ENCODE results near the gene PCSK2. TPM values are rescaled to one million over a fixed set of nuclear protein-coding genes. Genes with fewer than 3 reads are reported as not detected.

Gene PCSK2
- total and polyA plus RNA-seq, 10 donors: 0.06 to 0.17 (median 0.16) TPM; not detected in 3

- WGBS, 5 donors: 89 to 96% (median 95%) methylated on average over 7 of the region's 7 CpGs
- no peak for DNase-seq
- H3K4me3 ChIP-seq: no peak overlapping the region
These were observed 267.4 kb downstream of the PCSK2 start for GRCh38 chr20:17494201-17494600.

GRCh38 chr20:17495826-17496225, 269.0 kb downstream of the PCSK2 start:
- Histone ChIP-seq H3K9me3 (no peaks in the 10 kb centered on the region), H3K36me3 (no peaks in the 10 kb centered on the region), H3K4me1 (no peaks in the 10 kb centered on the region), H3K27ac (no peak overlapping the region), H3K27me3 (replicated peaks in 1 of 7) (no peaks in the 10 kb centered on the region), H3K4me3 (no peak overlapping the region)
- no peak for DNase-seq
- TF ChIP-seq POLR2AphosphoS5 (IDR thresholded peaks at IDR 0.05) (no peak), POLR2A (IDR thresholded peaks at IDR 0.05) (no peak), CTCF (IDR thresholded peaks at IDR 0.05 in 8 of 11, conservative IDR thresholded peaks at IDR 0.05 in 3 of 11) (no peak)
- intact Hi-C loops (cut with DNase I; ENCODE audit: low total_unique reads): no loop called here
- 84 to 96% (median 93%) methylated on average over 9 of the region's 9 CpGs for WGBS, 5 donors

More at GRCh38 chr20:17494201-17494600, 267.4 kb downstream of the PCSK2 start:
- intact Hi-C loops (cut with DNase I; ENCODE audit: low total_unique reads): no loop called here
- Histone ChIP-seq H3K4me1 (no peaks in the 10 kb centered on the region), H3K27me3 (replicated peaks in 1 of 7) (no peaks in the 10 kb centered on the region), H3K27ac (no peak overlapping the region), H3K9me3 (no peaks in the 10 kb centered on the region), H3K36me3 (no peaks in the 10 kb centered on the region)
- TF ChIP-seq POLR2A (IDR thresholded peaks at IDR 0.05) (no peak), POLR2AphosphoS5 (IDR thresholded peaks at IDR 0.05) (no peak), CTCF (IDR thresholded peaks at IDR 0.05 in 8 of 11, conservative IDR thresholded peaks at IDR 0.05 in 3 of 11) (no peak)

GRCh38 chr20:17497821-17498580, 271.2 kb downstream of the PCSK2 start:
- H3K9me3 ChIP-seq: no peaks in the 10 kb centered on the region
- H3K27ac ChIP-seq: no peak overlapping the region
- H3K27me3 ChIP-seq (replicated peaks in 1 of 7): no peaks in the 10 kb centered on the region
- WGBS, 5 donors: 71 to 85% (median 81%) methylated on average over 11 of the region's 11 CpGs
- no peak for DNase-seq
- intact Hi-C loops (cut with DNase I; ENCODE audit: low total_unique reads): no loop called here
- H3K4me3 ChIP-seq: no peak overlapping the region
- no peaks in the 10 kb centered on the region for H3K4me1 ChIP-seq
- no peaks in the 10 kb centered on the region for H3K36me3 ChIP-seq
- no peak for TF ChIP-seq POLR2A (IDR thresholded peaks at IDR 0.05)
- TF ChIP-seq CTCF (IDR thresholded peaks at IDR 0.05 in 8 of 11, conservative IDR thresholded peaks at IDR 0.05 in 3 of 11): no peak
- TF ChIP-seq POLR2AphosphoS5 (IDR thresholded peaks at IDR 0.05): no peak

- TF ChIP-seq CTCF (IDR thresholded peaks at IDR 0.05 in 8 of 11, conservative IDR thresholded peaks at IDR 0.05 in 3 of 11): no peak
- TF ChIP-seq POLR2AphosphoS5 (IDR thresholded peaks at IDR 0.05): no peak
- no peak for TF ChIP-seq POLR2A (IDR thresholded peaks at IDR 0.05)
- intact Hi-C loops (cut with DNase I; ENCODE audit: low total_unique reads): no loop called here
- H3K4me1 ChIP-seq: peaks cover 0 to 2% (median 0%) of the 10 kb centered on the region in 6 donors
- no peak overlapping the region for H3K4me3 ChIP-seq
- H3K36me3 ChIP-seq: no peaks in the 10 kb centered on the region
- no peaks in the 10 kb centered on the region for H3K27me3 ChIP-seq (replicated peaks in 1 of 7)
- H3K27ac ChIP-seq: no peak overlapping the region
- no peak for DNase-seq
- WGBS, 5 donors: 87 to 94% (median 89%) methylated on average over 13 of the region's 13 CpGs
- no peaks in the 10 kb centered on the region for H3K9me3 ChIP-seq
These were observed 271.8 kb downstream of the PCSK2 start for GRCh38 chr20:17498641-17499040.

Data from spleen (tissue), 11 donors.